CD14-positive monocyte (primary cell): Measurements from ENCODE around the gene ZEB1. TPM values are rescaled to one million over a fixed set of nuclear protein-coding genes. Genes with fewer than 3 reads are reported as not detected.

Experiments
- DNase-seq, 3 donors: peaks; one replicate each; pipeline ENCODE4 v3.0.0-alpha.2; 2011 to 2022
- H2AFZ ChIP-seq: 2 replicates; pipeline ENCODE4 v1.6.0; 2012; ENCODE audit warnings: mild to moderate bottlenecking, low read depth, low read length, inconsistent platforms; ENCODE audit not compliant: insufficient read depth, poor library complexity, severe bottlenecking
- H3K27ac ChIP-seq, 2 donors: 1 replicate in 1 of 2; 2 replicates in 1 of 2; pipeline ENCODE4 v1.5.1; 2012 to 2013; ENCODE audit warnings: low read length in 2 of 2, control low read depth in 1 of 2, inconsistent platforms in 1 of 2, low read depth in 1 of 2, mild to moderate bottlenecking in 1 of 2
- H3K27me3 ChIP-seq, 2 donors: one replicate each; pipeline versions ENCODE4 v1.6.0 to v1.6.1; 2011 to 2013; ENCODE audit warnings: low read length in 2 of 2; ENCODE audit not compliant: control insufficient read depth in 2 of 2, insufficient read depth in 2 of 2
- H3K36me3 ChIP-seq, 2 donors: replicated peaks in 1 of 2; 1 replicate in 1 of 2; 2 replicates in 1 of 2; pipeline versions ENCODE4 v1.5.1 to v1.6.1; 2012 to 2013; ENCODE audit warnings: low read length in 2 of 2, control low read depth in 1 of 2, inconsistent platforms in 1 of 2, mild to moderate bottlenecking in 1 of 2; ENCODE audit not compliant: insufficient read depth in 2 of 2, control insufficient read depth in 1 of 2
- H3K4me1 ChIP-seq, 2 donors: 1 replicate in 1 of 2; 2 replicates in 1 of 2; pipeline versions ENCODE4 v1.5.1 to v1.6.1; 2012 to 2013; ENCODE audit warnings: low read length in 2 of 2, control low read depth in 1 of 2, inconsistent platforms in 1 of 2, mild to moderate bottlenecking in 1 of 2, moderate library complexity in 1 of 2; ENCODE audit not compliant: insufficient read depth in 2 of 2, control insufficient read depth in 1 of 2
- H3K4me2 ChIP-seq: replicated peaks from 2 replicates; pipeline ENCODE3; 2012; ENCODE audit warnings: low read length, moderate library complexity, mild to moderate bottlenecking; ENCODE audit not compliant: poor library complexity, severe bottlenecking; ENCODE audit errors: extremely low read depth
- H3K4me3 ChIP-seq, 3 experiments: fragments of 200-600 bp in 1 of 3; sonication (generic) in 1 of 3; replicated peaks in 1 of 3; 1 replicate in 2 of 3; 2 replicates in 1 of 3; pipeline ENCODE4 v1.5.1; 2011 to 2013; ENCODE audit warnings: low read length in 3 of 3, mild to moderate bottlenecking in 3 of 3, control low read depth in 2 of 3, low read depth in 2 of 3, inconsistent platforms in 1 of 3, moderate library complexity in 1 of 3
- H3K79me2 ChIP-seq: 2 replicates; pipeline ENCODE4 v1.6.0; 2012; ENCODE audit warnings: mild to moderate bottlenecking, control low read depth, inconsistent platforms, low read length, moderate library complexity; ENCODE audit not compliant: insufficient read depth
- H3K9ac ChIP-seq: 2 replicates; pipeline ENCODE4 v1.6.0; 2017; ENCODE audit warnings: low read length, mild to moderate bottlenecking; ENCODE audit not compliant: insufficient read depth, poor library complexity, severe bottlenecking
- H3K9me3 ChIP-seq, 2 donors: replicated peaks in 1 of 2; 1 replicate in 1 of 2; 2 replicates in 1 of 2; pipeline versions ENCODE4 v1.5.1 to v1.6.1; 2012 to 2013; ENCODE audit warnings: low read length in 2 of 2, control low read depth in 1 of 2; ENCODE audit not compliant: control insufficient read depth in 1 of 2, insufficient read depth in 1 of 2
- H4K20me1 ChIP-seq: 2 replicates; pipeline ENCODE4 v1.6.0; 2012; ENCODE audit warnings: mild to moderate bottlenecking, low read length, control low read depth, moderate library complexity; ENCODE audit not compliant: insufficient read depth
- H3K27ac Mint-ChIP-seq, 7 donors: one replicate each; pipeline ENCODE4 v1.8.0; 2020; ENCODE audit warnings: mild to moderate bottlenecking in 7 of 7, mixed read lengths in 7 of 7, moderate library complexity in 6 of 7, inconsistent platforms in 2 of 7
- H3K27me3 Mint-ChIP-seq, 3 donors: one replicate each; pipeline ENCODE4 v1.8.0; 2021 to 2022; ENCODE audit warnings: low read depth in 3 of 3, mild to moderate bottlenecking in 3 of 3, mixed read lengths in 3 of 3, moderate library complexity in 3 of 3, inconsistent platforms in 1 of 3
- H3K36me3 Mint-ChIP-seq, 2 donors: one replicate each; pipeline ENCODE4 v1.8.0; 2020; ENCODE audit warnings: mixed read lengths in 2 of 2, inconsistent platforms in 1 of 2, mild to moderate bottlenecking in 1 of 2
- H3K4me1 Mint-ChIP-seq: one replicate; pipeline ENCODE4 v1.8.0; 2020; ENCODE audit warnings: mild to moderate bottlenecking, mixed read lengths
- H3K4me3 Mint-ChIP-seq, 2 donors: one replicate each; pipeline ENCODE4 v1.8.0; 2020; ENCODE audit warnings: mild to moderate bottlenecking in 2 of 2, mixed read lengths in 2 of 2, moderate library complexity in 1 of 2
- H3K9me3 Mint-ChIP-seq, 7 donors: one replicate each; pipeline ENCODE4 v1.8.0; 2020 to 2022; ENCODE audit warnings: mixed read lengths in 7 of 7, mild to moderate bottlenecking in 6 of 7, moderate library complexity in 6 of 7, inconsistent platforms in 2 of 7
- WGBS: methylation state at CpG from one replicate; pipeline ENCODE4 v1.1.5; 2013; ENCODE audit warnings: missing lambda C conversion rate; ENCODE audit not compliant: insufficient coverage; 5-methylcytosine and 5-hydroxymethylcytosine counted together
- intact Hi-C, 2 donors: fragments of 100-400 bp; cut with micrococcal nuclease; formaldehyde crosslinking; loops; one replicate each; pipeline versions ENCODE4 v1.15.0 to v1.15.1; 2023
- polyA plus RNA-seq, 3 donors: library from polyadenylated mRNA; depleted of rRNA in 1 of 3; unstranded in 2 of 3; stranded (reverse) in 1 of 3; fragments of 300-500 nt in 2 of 3; fragments of >200 nt in 1 of 3; fragmentation: Illumina TruSeq in 2 of 3; gene quantifications; 1 replicate in 2 of 3; 2 replicates in 1 of 3; pipeline ENCODE4 v1.2.3, GENCODE V29; 2012 to 2021
- TF ChIP-seq, protein P1 (sequence below): fragments of 200-600 bp; IDR thresholded peaks from one replicate; pipeline ENCODE4 v1.8.0; 2022; ENCODE audit warnings: antibody characterized with exemption, mild to moderate bottlenecking

ZEB1 gene
- polyA plus RNA-seq, 3 donors, result 0.13 to 0.20 TPM; not detected in 1

- TF ChIP-seq, protein P1, sequence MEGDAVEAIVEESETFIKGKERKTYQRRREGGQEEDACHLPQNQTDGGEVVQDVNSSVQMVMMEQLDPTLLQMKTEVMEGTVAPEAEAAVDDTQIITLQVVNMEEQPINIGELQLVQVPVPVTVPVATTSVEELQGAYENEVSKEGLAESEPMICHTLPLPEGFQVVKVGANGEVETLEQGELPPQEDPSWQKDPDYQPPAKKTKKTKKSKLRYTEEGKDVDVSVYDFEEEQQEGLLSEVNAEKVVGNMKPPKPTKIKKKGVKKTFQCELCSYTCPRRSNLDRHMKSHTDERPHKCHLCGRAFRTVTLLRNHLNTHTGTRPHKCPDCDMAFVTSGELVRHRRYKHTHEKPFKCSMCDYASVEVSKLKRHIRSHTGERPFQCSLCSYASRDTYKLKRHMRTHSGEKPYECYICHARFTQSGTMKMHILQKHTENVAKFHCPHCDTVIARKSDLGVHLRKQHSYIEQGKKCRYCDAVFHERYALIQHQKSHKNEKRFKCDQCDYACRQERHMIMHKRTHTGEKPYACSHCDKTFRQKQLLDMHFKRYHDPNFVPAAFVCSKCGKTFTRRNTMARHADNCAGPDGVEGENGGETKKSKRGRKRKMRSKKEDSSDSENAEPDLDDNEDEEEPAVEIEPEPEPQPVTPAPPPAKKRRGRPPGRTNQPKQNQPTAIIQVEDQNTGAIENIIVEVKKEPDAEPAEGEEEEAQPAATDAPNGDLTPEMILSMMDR, result no peak
- Mint-ChIP-seq H3K9me3 (peaks cover 0 to 4% (median 3%) of the 10 kb centered on the region in 7 donors), H3K27ac (no peak overlapping the region), H3K4me1 (no peaks in the 10 kb centered on the region), H3K4me3 (no peak overlapping the region), H3K27me3 (peaks cover 0 to 1% (median 0%) of the 10 kb centered on the region in 3 donors), H3K36me3 (no peaks in the 10 kb centered on the region)
- H2AFZ ChIP-seq, result no peak overlapping the region
- 89% methylated on average over 1 of the region's 1 CpG for WGBS
- no peaks in the 10 kb centered on the region for H3K9me3 ChIP-seq
- no peak overlapping the region for H3K27ac ChIP-seq
- H3K4me3 ChIP-seq, result no peak overlapping the region
- no peaks in the 10 kb centered on the region for H4K20me1 ChIP-seq
- H3K36me3 ChIP-seq, result no peaks in the 10 kb centered on the region
- no peaks in the 10 kb centered on the region for H3K79me2 ChIP-seq
- H3K27me3 ChIP-seq, result no peaks in the 10 kb centered on the region
- H3K9ac ChIP-seq, result no peak overlapping the region
- intact Hi-C loops, result no loop called here
- no peak for DNase-seq
- H3K4me1 ChIP-seq, result no peaks in the 10 kb centered on the region
- H3K4me2 ChIP-seq, result no peak overlapping the region
Observed at GRCh38 chr10:31288962-31289361, 30.1 kb upstream of the ZEB1 start.

- Mint-ChIP-seq H3K4me1 (no peaks in the 10 kb centered on the region), H3K4me3 (no peak overlapping the region), H3K27ac (no peak overlapping the region), H3K9me3 (peaks cover 0 to 4% (median 2%) of the 10 kb centered on the region in 7 donors), H3K27me3 (peaks cover 0 to 1% (median 0%) of the 10 kb centered on the region in 3 donors), H3K36me3 (no peaks in the 10 kb centered on the region)
- TF ChIP-seq, protein P1, result no peak
- H3K9me3 ChIP-seq, result no peaks in the 10 kb centered on the region
- H3K9ac ChIP-seq, result no peak overlapping the region
- no peaks in the 10 kb centered on the region for H3K79me2 ChIP-seq
- H4K20me1 ChIP-seq, result no peaks in the 10 kb centered on the region
- H3K4me1 ChIP-seq, result no peaks in the 10 kb centered on the region
- no peak for DNase-seq
- WGBS, result no CpG with 5 or more reads among the region's 3 CpGs
- no peaks in the 10 kb centered on the region for H3K36me3 ChIP-seq
- intact Hi-C loops, result no loop called here
- H3K27ac ChIP-seq, result no peak overlapping the region
- no peak overlapping the region for H2AFZ ChIP-seq
- no peak overlapping the region for H3K4me2 ChIP-seq
- H3K27me3 ChIP-seq, result no peaks in the 10 kb centered on the region
- H3K4me3 ChIP-seq, result no peak overlapping the region
Observed at GRCh38 chr10:31290386-31290785, 28.6 kb upstream of the ZEB1 start.
